Neural cell (in vitro differentiated cells): ENCODE data around the gene SH3PXD2B. TPM values are rescaled to one million over a fixed set of nuclear protein-coding genes. Genes with fewer than 3 reads are reported as not detected.
"Not testable (repeated sequence)": the region's sequence is repeated elsewhere in the genome, so short reads cannot be mapped to it uniquely, and the experiment has no call there.

Experiments
- H2AFZ ChIP-seq: fragments of 200-600, 300-800 bp; sonication (generic), shearing (Covaris generic); 2 replicates; pipeline ENCODE4 v1.6.0; 2014; ENCODE audit warnings: low read depth, mild to moderate bottlenecking, antibody characterized with exemption, low read length, moderate library complexity
- H3F3A ChIP-seq: fragments of 200-600 bp; shearing (Covaris generic); 2 replicates; pipeline ENCODE4 v1.6.1; 2016; ENCODE audit warnings: mild to moderate bottlenecking, moderate library complexity, mixed read lengths, antibody characterized with exemption, low read length; ENCODE audit not compliant: insufficient read depth, poor library complexity, severe bottlenecking
- H3K27ac ChIP-seq: fragments of 200-600, 300-800 bp; sonication (generic), shearing (Covaris generic); 2 replicates; pipeline ENCODE4 v1.5.1; 2014; ENCODE audit warnings: mild to moderate bottlenecking, low read length, moderate library complexity
- H3K27me3 ChIP-seq: fragments of 300-800, 200-600 bp; sonication (generic), shearing (Covaris generic); 2 replicates; pipeline ENCODE4 v1.6.0; 2014; ENCODE audit warnings: mild to moderate bottlenecking, low read depth, low read length, moderate library complexity; ENCODE audit not compliant: insufficient read depth
- H3K36me3 ChIP-seq: fragments of 300-800, 200-600 bp; sonication (generic), shearing (Covaris generic); 2 replicates; pipeline ENCODE4 v1.5.1; 2014; ENCODE audit warnings: mild to moderate bottlenecking, antibody characterized with exemption, low read length, moderate library complexity; ENCODE audit not compliant: insufficient read depth
- H3K4me2 ChIP-seq: fragments of 300-800, 200-600 bp; sonication (generic), shearing (Covaris generic); 2 replicates; pipeline ENCODE4 v1.6.0; 2014; ENCODE audit warnings: mild to moderate bottlenecking, low read length
- H3K4me3 ChIP-seq: fragments of 300-800, 200-600 bp; sonication (generic), shearing (Covaris generic); 2 replicates; pipeline ENCODE4 v1.5.1; 2014; ENCODE audit warnings: mild to moderate bottlenecking, low read length, moderate library complexity
- H3K79me2 ChIP-seq: fragments of 200-600 bp; shearing (Covaris generic); replicated peaks from 2 replicates; pipeline ENCODE4 v1.6.0; 2014; ENCODE audit warnings: mild to moderate bottlenecking, low read length, moderate library complexity; ENCODE audit not compliant: insufficient read depth
- H3K9ac ChIP-seq: fragments of 300-800, 200-600 bp; sonication (generic), shearing (Covaris generic); 2 replicates; pipeline ENCODE4 v1.6.1; 2016; ENCODE audit warnings: mild to moderate bottlenecking, low read length, mixed read lengths
- H3K9me2 ChIP-seq: fragments of 200-600 bp; shearing (Covaris generic); 2 replicates; pipeline ENCODE4 v1.6.1; 2016; ENCODE audit warnings: mild to moderate bottlenecking, low read length, mixed read lengths; ENCODE audit not compliant: insufficient read depth
- H3K9me3 ChIP-seq: fragments of 200-600, 300-800 bp; sonication (generic), shearing (Covaris generic); 2 replicates; pipeline ENCODE4 v1.6.1; 2016; ENCODE audit warnings: mild to moderate bottlenecking, mixed run types, low read length, moderate library complexity, mixed read lengths
- H4K20me1 ChIP-seq: fragments of 200-600 bp; shearing (Covaris generic); 2 replicates; pipeline ENCODE4 v1.6.1; 2016; ENCODE audit warnings: mild to moderate bottlenecking, mixed run types; ENCODE audit not compliant: insufficient read depth
- CTCF ChIP-seq: fragments of 450-650 bp; IDR thresholded peaks from 2 replicates; pipeline ENCODE4 v1.5.1; 2014; ENCODE audit warnings: antibody characterized with exemption, mild to moderate bottlenecking, moderate library complexity; ENCODE audit not compliant: poor library complexity, severe bottlenecking
- EP300 ChIP-seq: fragments of 450-650 bp; conservative IDR thresholded peaks from 2 replicates; pipeline ENCODE4 v1.6.1; 2014; ENCODE audit warnings: antibody characterized with exemption, mild to moderate bottlenecking, moderate library complexity; ENCODE audit not compliant: poor library complexity, severe bottlenecking
- EZH2 ChIP-seq: fragments of 200-600, 300-800 bp; shearing (Covaris generic), sonication (generic); IDR thresholded peaks from 2 replicates; pipeline ENCODE4 v1.6.1; 2014; ENCODE audit warnings: antibody characterized with exemption, low read length, borderline replicate concordance, mild to moderate bottlenecking; ENCODE audit not compliant: insufficient read depth, poor library complexity, severe bottlenecking
- MXI1 ChIP-seq: fragments of 450-650 bp; conservative IDR thresholded peaks from 2 replicates; pipeline ENCODE4 v1.6.1; 2014; ENCODE audit warnings: antibody characterized with exemption, mild to moderate bottlenecking; ENCODE audit not compliant: poor library complexity, severe bottlenecking
- POLR2AphosphoS5 ChIP-seq: IDR thresholded peaks from 2 replicates; pipeline ENCODE4 v1.6.1; 2012
- RAD21 ChIP-seq: fragments of 450-650 bp; conservative IDR thresholded peaks from 2 replicates; pipeline ENCODE4 v1.6.1; 2014; ENCODE audit warnings: antibody characterized with exemption, mild to moderate bottlenecking, moderate library complexity
- REST ChIP-seq: IDR thresholded peaks from 2 replicates; pipeline ENCODE4 v1.6.1; 2012; ENCODE audit warnings: borderline replicate concordance
- SMC3 ChIP-seq: fragments of 450-650 bp; conservative IDR thresholded peaks from 2 replicates; pipeline ENCODE4 v1.6.1; 2014; ENCODE audit warnings: antibody characterized with exemption, mild to moderate bottlenecking, moderate library complexity; ENCODE audit not compliant: poor library complexity
- TAF1 ChIP-seq: IDR thresholded peaks from 2 replicates; pipeline ENCODE4 v1.6.1; 2012; ENCODE audit warnings: low read depth
- polyA plus RNA-seq: library from polyadenylated mRNA; depleted of rRNA; stranded (reverse); fragments of >200 nt; gene quantifications from 2 replicates; pipeline ENCODE4 v1.2.3, GENCODE V29; 2014

Gene SH3PXD2B
- polyA plus RNA-seq, 1 donor from 2014 or later = 11.7 TPM

- no peaks in the 10 kb centered on the region for H3F3A ChIP-seq
- peaks cover 7% of the 10 kb centered on the region for H3K36me3 ChIP-seq
- H2AFZ ChIP-seq = no peak overlapping the region
- no peaks in the 10 kb centered on the region for H4K20me1 ChIP-seq
- no peaks in the 10 kb centered on the region for H3K9me3 ChIP-seq
- TF ChIP-seq RAD21 (no peak), CTCF (no peak), EZH2 (no peak), MXI1 (no peak), EP300 (no peak), POLR2AphosphoS5 (no peak), TAF1 (no peak), SMC3 (no peak), REST (no peak)
- no peak overlapping the region for H3K4me3 ChIP-seq
- no peak overlapping the region for H3K27ac ChIP-seq
- H3K79me2 ChIP-seq = no peaks in the 10 kb centered on the region
- H3K9me2 ChIP-seq = no peaks in the 10 kb centered on the region
- no peak overlapping the region for H3K4me2 ChIP-seq
- no peaks in the 10 kb centered on the region for H3K27me3 ChIP-seq
- H3K9ac ChIP-seq = no peak overlapping the region
Observed at GRCh38 chr5:172353271-172353812, 101.0 kb downstream of the SH3PXD2B start.

- H2AFZ ChIP-seq, H3F3A ChIP-seq, H3K9me2 ChIP-seq, H3K79me2 ChIP-seq, H3K27me3 ChIP-seq, H3K36me3 ChIP-seq, H3K9me3 ChIP-seq, H3K27ac ChIP-seq, H4K20me1 ChIP-seq, H3K4me2 ChIP-seq, H3K4me3 ChIP-seq, H3K9ac ChIP-seq: not testable (repeated sequence)
Observed at GRCh38 chr5:172352526-172352925, 101.8 kb downstream of the SH3PXD2B start.

GRCh38 chr5:172351240-172351778 is 103.0 kb downstream of the SH3PXD2B start:
- Histone ChIP-seq H3K4me3 (no peak overlapping the region), H3K4me2 (no peak overlapping the region), H3F3A (no peaks in the 10 kb centered on the region), H4K20me1 (no peaks in the 10 kb centered on the region), H3K27me3 (no peaks in the 10 kb centered on the region), H3K36me3 (peaks cover 14% of the 10 kb centered on the region), H3K9ac (no peak overlapping the region), H2AFZ (no peak overlapping the region), H3K27ac (no peak overlapping the region), H3K9me3 (no peaks in the 10 kb centered on the region), H3K9me2 (no peaks in the 10 kb centered on the region), H3K79me2 (no peaks in the 10 kb centered on the region)
- no peak for TF ChIP-seq SMC3
- TF ChIP-seq CTCF = no peak
- no peak for TF ChIP-seq REST
- no peak for TF ChIP-seq POLR2AphosphoS5
- TF ChIP-seq MXI1 = no peak
- TF ChIP-seq TAF1 = no peak
- TF ChIP-seq EP300 = no peak
- no peak for TF ChIP-seq EZH2
- TF ChIP-seq RAD21 = no peak
